ENCODE results near the gene ZNF407. TPM values are rescaled to one million over a fixed set of nuclear protein-coding genes. Genes with fewer than 3 reads are reported as not detected.
A peak's percentile ranks its signal among the peaks of the same experiment; 100 is the strongest.

ZNF407 gene
- total RNA-seq, 2 donors from 2014 or later: 13.4 to 14.1 TPM

DNA sequence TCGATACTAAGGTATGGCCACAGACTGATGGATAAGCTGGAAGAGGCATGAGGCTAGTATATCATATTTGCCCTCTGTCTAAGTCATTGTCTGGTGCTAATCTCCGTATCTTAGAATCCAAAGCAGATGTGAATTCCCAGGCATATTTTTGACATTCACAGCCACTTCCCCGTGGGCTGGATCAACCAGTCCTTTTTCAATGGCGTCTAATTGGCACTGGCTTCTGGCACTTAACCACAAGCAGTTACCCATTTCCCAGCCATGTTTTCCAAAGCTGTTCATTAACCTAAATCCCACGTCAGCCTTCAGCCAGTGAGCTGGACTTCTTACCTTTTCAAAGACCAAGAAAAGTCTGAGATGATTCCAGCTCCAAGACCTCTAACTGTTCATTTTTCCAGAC, 20.7 kb upstream of the ZNF407 start:
- DNase-seq (ENCODE audit: low spot score): no peak

DNA sequence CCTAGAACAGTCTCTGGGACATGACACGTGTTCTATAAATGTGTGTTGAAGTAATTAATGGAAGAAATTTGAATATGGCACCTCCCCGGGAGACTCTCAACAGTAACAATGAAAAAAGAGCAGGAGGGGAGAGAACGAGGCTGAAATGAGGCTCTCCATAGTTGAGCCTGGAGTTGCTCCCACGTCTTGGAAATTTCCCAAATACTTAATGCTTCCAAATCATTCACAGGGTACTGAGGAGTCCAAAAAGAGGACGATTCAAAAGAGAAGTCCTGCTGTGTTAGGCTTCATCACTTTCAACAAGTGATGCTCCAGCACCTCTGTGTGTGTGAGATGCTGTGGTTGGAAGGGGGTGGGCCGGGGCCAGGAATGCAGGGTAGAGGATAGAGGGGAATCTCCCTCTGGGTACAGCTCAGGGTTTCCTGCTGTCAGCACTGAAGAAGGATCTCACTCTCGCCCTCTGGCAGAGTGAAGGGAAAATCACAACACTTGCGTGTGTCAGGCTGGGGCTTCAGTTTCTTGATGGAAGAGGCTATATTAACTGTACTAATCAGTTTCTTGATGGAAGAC, 18.1 kb upstream of the ZNF407 start:
- DNase-seq (ENCODE audit: low spot score): no peak
- intact Hi-C loops (cut with DNase I): no loop called here

More for the DNA sequence above, 20.7 kb upstream of the ZNF407 start:
- intact Hi-C loops (cut with DNase I): no loop called here

- intact Hi-C loops (cut with DNase I): no loop called here
- no peak for DNase-seq (ENCODE audit: low spot score)
These were observed 15.0 kb upstream of the ZNF407 start for GRCh38 chr18:74582642-74583041.

DNA sequence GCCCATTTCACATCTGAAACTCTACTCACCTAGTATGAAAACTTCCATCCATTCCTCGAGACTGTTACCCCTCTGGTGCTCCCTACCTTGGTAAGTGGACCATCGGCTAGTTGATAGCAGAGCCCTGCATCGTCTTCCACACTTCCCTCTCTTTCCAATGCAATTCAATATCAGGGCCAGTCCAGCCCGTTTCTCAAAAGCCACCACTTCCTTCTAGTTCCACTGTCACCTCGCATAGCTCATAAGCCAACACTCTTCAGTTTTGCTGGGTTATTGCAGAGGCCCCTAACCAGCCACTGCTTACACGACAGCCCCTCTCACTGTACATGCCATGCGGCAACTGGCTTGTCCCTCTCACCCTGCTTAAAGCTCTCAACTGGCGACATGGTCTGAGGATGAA, 10.2 kb upstream of the ZNF407 start:
- intact Hi-C loops (cut with DNase I): no loop called here
- DNase-seq (ENCODE audit: low spot score): no peak

DNA sequence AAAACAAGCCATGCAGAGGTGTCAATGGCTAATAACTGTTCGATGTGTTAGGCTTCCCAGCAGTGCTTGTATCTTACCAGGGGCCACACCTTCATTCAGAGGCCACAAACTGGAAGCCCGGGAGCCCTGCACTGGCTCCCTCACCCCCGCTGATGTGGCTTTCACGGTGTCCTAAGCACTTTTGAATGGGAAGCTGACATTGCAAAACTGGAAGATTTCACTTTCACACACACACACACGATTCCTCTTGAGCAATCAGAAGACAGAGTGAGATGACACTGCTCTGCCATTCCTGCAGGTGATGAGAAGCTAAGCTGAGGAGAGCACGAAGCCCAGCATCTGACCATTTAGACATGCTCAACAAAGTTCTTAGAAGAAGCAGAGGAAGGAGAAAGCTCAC, 8.6 kb upstream of the ZNF407 start:
- no peak for DNase-seq (ENCODE audit: low spot score)

DNA sequence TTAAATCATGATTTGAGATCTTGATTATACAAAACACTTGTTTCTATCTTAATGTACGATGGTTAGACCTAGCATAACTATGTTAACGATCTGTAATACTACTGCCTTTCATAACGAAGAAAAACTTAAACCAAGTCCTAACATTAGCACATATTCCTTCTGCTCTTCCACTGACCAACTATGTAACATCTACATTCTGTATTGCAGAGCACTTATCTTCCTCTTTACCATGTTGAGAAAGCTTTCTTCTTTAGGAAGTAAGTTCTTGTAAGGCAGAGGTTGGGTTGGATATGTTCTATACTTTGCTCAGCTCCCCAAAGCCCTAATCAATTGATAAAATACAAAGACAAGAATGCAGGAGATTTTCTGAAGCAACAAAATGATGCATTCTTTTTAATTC, 7.9 kb upstream of the ZNF407 start:
- intact Hi-C loops (cut with DNase I): no loop called here

More for the DNA sequence above, 8.6 kb upstream of the ZNF407 start:
- intact Hi-C loops (cut with DNase I): no loop called here

GRCh38 chr18:74590671-74591070, 7.0 kb upstream of the ZNF407 start:
- no peak for DNase-seq (ENCODE audit: low spot score)
- intact Hi-C loops (cut with DNase I): no loop called here

More for the DNA sequence above, 7.9 kb upstream of the ZNF407 start:
- no peak for DNase-seq (ENCODE audit: low spot score)

DNA sequence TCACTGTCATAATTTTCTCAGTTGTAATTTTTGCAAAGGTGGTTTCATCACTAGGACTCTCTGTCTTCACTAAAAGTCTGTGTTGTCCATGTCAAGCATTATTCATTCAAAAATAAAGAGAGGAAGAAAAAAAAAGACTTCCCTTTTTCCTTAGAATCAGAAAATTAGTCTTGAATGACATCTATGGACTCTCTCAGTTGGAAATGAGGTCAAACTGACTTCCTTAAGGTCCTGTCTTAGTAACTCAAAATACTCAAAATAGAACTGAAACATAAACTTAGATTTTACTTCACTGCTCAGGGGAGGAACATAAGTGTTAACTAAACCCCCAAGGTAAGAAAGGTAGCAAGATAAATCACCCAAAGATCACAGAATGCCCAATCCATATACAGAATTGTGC, 2.2 kb upstream of the ZNF407 start:
- intact Hi-C loops (cut with DNase I): loop anchor here in 1 of 2 donors (5.0 kb wide), 1 partner anchor 98 kb away; the partner anchor contains the start of gene CNDP2
- no peak for DNase-seq (ENCODE audit: low spot score)

- DNase-seq (ENCODE audit: low spot score): peak; percentile 91
- intact Hi-C loops (cut with DNase I): loop anchor here in 1 of 2 donors (5.0 kb wide), 1 partner anchor 100 kb away; the partner anchor contains the start of gene CNDP2
These were observed 522 bp upstream of the ZNF407 start for GRCh38 chr18:74597034-74597661.

DNA sequence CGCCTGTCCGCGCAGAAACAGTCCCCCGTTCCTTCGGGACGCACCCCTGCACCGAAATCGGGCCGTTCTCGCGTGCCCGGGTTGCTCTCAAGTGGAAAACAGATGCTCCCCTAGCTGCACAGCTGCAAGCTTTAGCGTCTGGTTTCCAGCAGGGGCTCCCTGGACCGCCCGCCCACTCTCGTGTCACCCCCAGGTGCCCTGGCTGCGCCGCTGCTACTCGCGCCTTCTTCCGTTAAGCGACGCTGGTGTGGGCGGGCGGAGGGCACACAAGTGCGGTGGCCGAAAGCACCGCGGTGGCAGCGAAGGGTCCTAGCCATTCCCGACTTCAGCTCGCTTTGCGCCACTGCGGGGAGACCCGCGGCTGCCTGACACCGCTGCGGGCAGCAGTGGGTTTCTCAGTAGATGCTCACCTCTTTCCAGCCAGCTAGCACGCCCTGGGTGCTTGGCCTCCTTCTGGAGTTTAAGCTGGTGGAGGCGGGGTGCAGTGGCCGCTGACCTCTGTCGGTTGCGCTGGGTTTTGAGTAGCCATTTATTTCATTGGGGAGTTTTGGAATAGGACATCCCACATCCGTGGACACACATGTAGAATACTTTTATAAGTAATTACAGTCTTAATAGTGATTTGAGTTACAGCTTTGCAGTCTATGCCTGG, 806 bp downstream of the ZNF407 start:
- intact Hi-C loops (cut with DNase I): loop anchor here in 1 of 2 donors (5.0 kb wide), 1 partner anchor 101 kb away; the partner anchor contains the start of gene CNDP2
- peak; percentile 90 for DNase-seq (ENCODE audit: low spot score)

GRCh38 chr18:74604361-74604760, 6.7 kb downstream of the ZNF407 start:
- intact Hi-C loops (cut with DNase I): no loop called here
- no peak for DNase-seq (ENCODE audit: low spot score)

GRCh38 chr18:74604774-74605173, 7.1 kb downstream of the ZNF407 start:
- intact Hi-C loops (cut with DNase I): no loop called here

GRCh38 chr18:74608681-74609080, 11.0 kb downstream of the ZNF407 start:
- no peak for DNase-seq (ENCODE audit: low spot score)
- intact Hi-C loops (cut with DNase I): no loop called here

More at GRCh38 chr18:74604774-74605173, 7.1 kb downstream of the ZNF407 start:
- no peak for DNase-seq (ENCODE audit: low spot score)

GRCh38 chr18:74609535-74609934, 11.9 kb downstream of the ZNF407 start:
- intact Hi-C loops (cut with DNase I): no loop called here
- no peak for DNase-seq (ENCODE audit: low spot score)

GRCh38 chr18:74610051-74610615, 12.5 kb downstream of the ZNF407 start:
- intact Hi-C loops (cut with DNase I): no loop called here
- no peak for DNase-seq (ENCODE audit: low spot score)

DNA sequence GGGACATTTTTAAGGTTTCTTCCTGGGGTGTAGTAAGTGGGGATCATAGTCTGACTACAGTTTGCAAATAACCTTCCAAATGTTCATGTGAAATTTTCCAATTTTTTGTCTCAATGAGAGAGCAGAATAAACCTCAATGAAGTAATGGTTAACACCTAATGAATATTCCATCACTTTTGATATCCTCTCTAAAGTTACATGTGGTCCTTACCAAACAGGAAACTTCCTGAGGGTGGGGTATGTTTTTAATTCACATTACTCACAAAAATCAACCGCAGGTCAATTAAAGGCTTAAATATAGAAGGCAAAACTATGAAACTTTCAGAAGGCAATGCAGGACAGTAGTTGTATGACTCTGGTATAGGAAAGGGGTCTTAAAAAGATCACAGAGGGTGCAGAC, 13.2 kb downstream of the ZNF407 start:
- no peak for DNase-seq (ENCODE audit: low spot score)
- intact Hi-C loops (cut with DNase I): no loop called here

DNA sequence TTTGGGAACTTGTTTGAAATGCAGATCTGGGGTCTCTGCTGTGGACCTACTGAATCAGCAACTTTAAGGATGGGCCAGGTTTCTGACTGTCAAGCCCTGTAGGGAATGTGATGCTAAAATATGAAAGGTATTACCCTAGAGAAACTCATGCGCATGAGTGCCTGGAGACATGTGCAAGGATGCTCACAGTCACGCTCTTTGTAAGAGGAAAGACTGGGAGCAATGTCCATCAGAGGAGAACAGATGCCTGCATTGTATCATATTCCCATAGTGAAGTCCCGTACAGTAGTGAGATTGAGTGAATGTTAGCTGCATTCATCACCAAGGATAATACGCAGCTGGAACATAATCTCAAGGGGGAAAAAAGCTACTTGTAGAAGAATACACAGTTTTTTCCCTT, 14.1 kb downstream of the ZNF407 start:
- intact Hi-C loops (cut with DNase I): no loop called here
- DNase-seq (ENCODE audit: low spot score): no peak

DNA sequence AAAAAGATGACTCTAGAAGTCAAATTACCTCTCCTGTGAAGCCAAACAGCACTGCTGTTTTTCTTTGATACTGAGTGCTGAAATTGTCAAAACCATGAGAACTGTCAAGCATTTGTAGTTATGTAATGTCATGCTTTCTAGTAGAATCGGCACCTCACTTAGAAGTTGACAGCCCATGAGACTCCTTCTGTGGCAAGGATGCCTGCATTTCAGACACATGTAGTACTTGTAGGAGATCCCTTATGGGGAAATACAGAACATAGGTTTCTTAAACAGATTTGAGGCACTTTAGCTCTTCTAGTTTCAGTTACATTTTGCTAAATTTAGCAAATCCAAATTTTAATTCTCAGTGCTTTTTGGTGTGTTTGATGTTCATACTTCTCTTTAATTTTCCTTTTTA, 15.7 kb downstream of the ZNF407 start:
- intact Hi-C loops (cut with DNase I): no loop called here

DNA sequence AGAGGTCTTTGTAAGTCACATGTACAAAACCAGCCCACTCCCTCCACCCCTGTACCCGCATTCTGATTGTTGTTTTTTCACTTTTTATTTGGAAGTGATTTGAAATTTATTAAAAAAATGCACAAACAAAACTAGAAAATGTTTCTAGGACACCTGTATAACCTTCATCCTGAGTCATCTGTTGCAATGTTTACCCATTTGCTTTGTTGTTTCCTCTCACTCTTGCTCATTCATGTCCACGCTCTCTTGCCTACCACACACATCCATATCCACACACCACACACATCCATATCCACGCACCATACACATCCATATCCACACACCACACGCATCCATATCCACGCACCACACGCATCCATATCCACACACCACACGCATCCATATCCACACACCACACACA, 18.8 kb downstream of the ZNF407 start:
- intact Hi-C loops (cut with DNase I): no loop called here

More for the DNA sequence above, 15.7 kb downstream of the ZNF407 start:
- no peak for DNase-seq (ENCODE audit: low spot score)

DNA sequence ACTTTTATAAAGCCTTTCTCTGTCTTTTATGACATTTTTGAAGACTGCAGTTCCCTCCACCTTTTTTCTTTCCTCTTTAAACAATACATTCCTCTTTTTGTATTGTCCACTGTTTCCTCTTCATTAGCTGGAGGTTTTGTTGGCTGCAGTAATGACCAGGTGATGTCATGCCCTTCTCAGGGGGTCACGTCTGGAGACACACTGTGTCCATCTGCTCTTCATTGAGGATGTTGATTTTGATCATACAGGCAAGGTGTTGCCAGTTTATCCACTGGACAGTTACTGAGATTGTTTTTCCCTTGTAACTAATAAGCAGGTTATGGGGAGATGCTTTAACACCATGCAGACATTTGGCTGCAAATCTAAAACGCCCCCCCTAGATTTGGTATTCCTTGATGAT, 19.8 kb downstream of the ZNF407 start:
- DNase-seq (ENCODE audit: low spot score): no peak
- intact Hi-C loops (cut with DNase I): no loop called here

More for the DNA sequence above, 18.8 kb downstream of the ZNF407 start:
- no peak for DNase-seq (ENCODE audit: low spot score)

Data from posterior vena cava (tissue), 2 donors.